DMS 273 (cell line): Measurements from ENCODE around the gene LHX1.
A peak's percentile ranks its signal among the peaks of the same experiment; 100 is the strongest.

Experiments used
- DNase-seq: peaks from one replicate; lab custom pipeline; 2025; ENCODE audit not compliant: unreplicated experiment; lab: John Stamatoyannopoulos, UW

LHX1 gene

GRCh38 chr17:36937959-36938565 is 787 bp downstream of the LHX1 start:
- peak; percentile 80 for DNase-seq

GRCh38 chr17:36938566-36939051 is 1.3 kb downstream of the LHX1 start:
- peak; percentile 80 for DNase-seq

- peak; percentile 55 for DNase-seq
These were observed 2.0 kb downstream of the LHX1 start for GRCh38 chr17:36939052-36939801.

- DNase-seq: no peak
These were observed 2.6 kb downstream of the LHX1 start for GRCh38 chr17:36939802-36940312.

GRCh38 chr17:36940313-36941264 is 3.3 kb downstream of the LHX1 start:
- no peak for DNase-seq

- no peak for DNase-seq
These were observed 4.2 kb downstream of the LHX1 start for GRCh38 chr17:36941265-36942010.

GRCh38 chr17:36942019-36942599 is 4.8 kb downstream of the LHX1 start:
- no peak for DNase-seq

- DNase-seq: no peak
These were observed 5.4 kb downstream of the LHX1 start for GRCh38 chr17:36942631-36943125.

GRCh38 chr17:36943250-36944191 is 6.2 kb downstream of the LHX1 start:
- no peak for DNase-seq

GRCh38 chr17:36944553-36944952 is 7.3 kb downstream of the LHX1 start:
- DNase-seq: no peak

GRCh38 chr17:36945140-36945539 is 7.9 kb downstream of the LHX1 start:
- DNase-seq: no peak

- DNase-seq: no peak
These were observed 8.9 kb downstream of the LHX1 start for GRCh38 chr17:36945959-36946725.

GRCh38 chr17:36946726-36947091 is 9.4 kb downstream of the LHX1 start:
- DNase-seq: no peak

- peak; percentile 38 for DNase-seq
These were observed 10.8 kb downstream of the LHX1 start for GRCh38 chr17:36947922-36948716.

GRCh38 chr17:36948717-36949460 is 11.6 kb downstream of the LHX1 start, which contains the start of gene AATF:
Gene AATF (plus strand): TSS chr17:36948954. CDS start chr17:36949126, 172 bp downstream.
- DNase-seq: peak; percentile 98

GRCh38 chr17:36949461-36949927 is 12.2 kb downstream of the LHX1 start:
- no peak for DNase-seq
